GM12878 (cell line): Measurements from ENCODE around the gene RIPOR1. TPM values are rescaled to one million over a fixed set of nuclear protein-coding genes. Genes with fewer than 3 reads are reported as not detected.

Experiments
- ATAC-seq: fragments of 200-7000 bp; cut with Tn5 transposase; 3 replicates; pipeline ENCODE4 v1.9.1; 2020; ENCODE audit warnings: mild to moderate bottlenecking, moderate library complexity
- BruUV-seq: library from RNA; stranded (reverse); fragments of 400-500 nt; replicated peaks from 2 replicates; lab custom pipeline; 2021; lab: Mats Ljungman, UMichigan
- CTCF ChIA-PET: fragments of 300-600 bp; sonication (Branson Sonifier 250); formaldehyde crosslinking; extraction: SDS; loops from one replicate; lab custom pipeline; 2021; ENCODE audit warnings: inconsistent platforms; lab: Yijun Ruan, JAX
- POLR2A ChIA-PET: fragments of 350-600 bp; formaldehyde crosslinking; extraction: SDS; loops from one replicate; lab custom pipeline; 2021; ENCODE audit warnings: inconsistent platforms; lab: Charles Lee
- RAD21 ChIA-PET: fragments of 300-600 bp; sonication (Branson Sonifier 250); formaldehyde crosslinking; loops from one replicate; lab custom pipeline; 2023; ENCODE audit warnings: antibody characterized with exemption; ENCODE audit not compliant: unreplicated experiment; lab: Charles Lee
- SMC1A ChIA-PET: fragments of 300-600 bp; sonication (Branson Sonifier 250); formaldehyde crosslinking; loops from one replicate; lab custom pipeline; 2023; ENCODE audit not compliant: unreplicated experiment, uncharacterized antibody; lab: Charles Lee
- DNase-seq: peaks from one replicate; pipeline ENCODE4 v3.0.0-alpha.2; 2011; ENCODE audit warnings: low read depth, low spot score
- FAIRE-seq: peaks from 3 replicates; lab custom pipeline; 2011; peaks lifted over from hg19 to GRCh38; lab: Jason Lieb, UNC
- H2AFZ ChIP-seq: 2 replicates; pipeline ENCODE4 v1.6.0; 2011; ENCODE audit warnings: low read depth, low read length, control low read depth; ENCODE audit not compliant: control insufficient read depth
- H3K27ac ChIP-seq: 2 replicates; pipeline ENCODE4 v1.5.1; 2011; ENCODE audit warnings: control low read depth; ENCODE audit not compliant: control insufficient read depth, insufficient read depth
- H3K27me3 ChIP-seq, 2 experiments: replicated peaks in 1 of 2; 2 replicates each; pipeline versions ENCODE4 v1.6.0 to v1.6.1; 2011; ENCODE audit warnings: low read length in 1 of 2; ENCODE audit not compliant: control insufficient read depth in 2 of 2, insufficient read depth in 2 of 2
- H3K36me3 ChIP-seq, 2 experiments: 2 replicates each; pipeline ENCODE4 v1.5.1; 2011; ENCODE audit warnings: low read length in 1 of 2; ENCODE audit not compliant: control insufficient read depth in 2 of 2, insufficient read depth in 2 of 2
- H3K4me1 ChIP-seq: 2 replicates; pipeline ENCODE4 v1.6.1; 2011; ENCODE audit warnings: mild to moderate bottlenecking, low read length, moderate library complexity, mixed read lengths; ENCODE audit not compliant: control insufficient read depth, insufficient read depth
- H3K4me2 ChIP-seq: 2 replicates; pipeline ENCODE4 v1.6.0; 2011; ENCODE audit warnings: control low read depth; ENCODE audit not compliant: control insufficient read depth, insufficient read depth
- H3K4me3 ChIP-seq: fragments of 200-600 bp; sonication (generic); 2 replicates; pipeline ENCODE4 v1.5.1; 2016
- H3K79me2 ChIP-seq: 2 replicates; pipeline ENCODE4 v1.6.0; 2011; ENCODE audit warnings: low read length; ENCODE audit not compliant: control insufficient read depth, insufficient read depth
- H3K9ac ChIP-seq: 2 replicates; pipeline ENCODE4 v1.8.0; 2011; ENCODE audit warnings: low read length, control low read depth, mixed read lengths; ENCODE audit not compliant: control insufficient read depth, insufficient read depth
- H3K9me3 ChIP-seq: replicated peaks from 3 replicates; pipeline ENCODE4 v1.5.1; 2011; ENCODE audit warnings: mild to moderate bottlenecking, low read length; ENCODE audit not compliant: control insufficient read depth, insufficient read depth
- H4K20me1 ChIP-seq: 2 replicates; pipeline ENCODE4 v1.6.0; 2011; ENCODE audit not compliant: control insufficient read depth, insufficient read depth
- CBX5 ChIP-seq: sonication (generic); IDR thresholded peaks from 2 replicates; pipeline ENCODE4 v1.6.1; 2016; ENCODE audit warnings: low read depth, moderate library complexity, mild to moderate bottlenecking, inconsistent platforms
- JUNB ChIP-seq: IDR thresholded peaks from 2 replicates; pipeline ENCODE4 v1.6.1; 2016; ENCODE audit warnings: antibody characterized with exemption, mild to moderate bottlenecking
- MXI1 ChIP-seq: fragments of 150-350 bp; IDR thresholded peaks from 2 replicates; pipeline ENCODE4 v1.6.1; 2011; ENCODE audit warnings: low read depth, mild to moderate bottlenecking, inconsistent platforms, low read length, improper control_type of control experiment
- MYB ChIP-seq: fragments of 150-350 bp; IDR thresholded peaks from 2 replicates; pipeline ENCODE4 v1.6.1; 2014; ENCODE audit warnings: mild to moderate bottlenecking, low read depth, low read length, borderline replicate concordance
- NFYA ChIP-seq: IDR thresholded peaks from 2 replicates; pipeline ENCODE4 v1.6.1; 2011; ENCODE audit warnings: low read depth, mild to moderate bottlenecking, low read length, improper control_type of control experiment, borderline replicate concordance
- WRNIP1 ChIP-seq: IDR thresholded peaks from 2 replicates; pipeline ENCODE4 v1.6.1; 2011; ENCODE audit warnings: low read depth, low read length, improper control_type of control experiment, borderline replicate concordance
- ZNF24 ChIP-seq: fragments of 450-650 bp; IDR thresholded peaks from 2 replicates; pipeline ENCODE4 v1.6.1; 2017; ENCODE audit warnings: antibody characterized with exemption, mild to moderate bottlenecking
- WGBS: methylation state at CpG from one replicate; pipeline ENCODE4 v1.1.6; 2016; ENCODE audit warnings: low lambda C conversion rate; ENCODE audit not compliant: insufficient replicate concordance, insufficient coverage; ENCODE audit errors: missing lambda C conversion rate; 5-methylcytosine and 5-hydroxymethylcytosine counted together
- in situ Hi-C: fragments of 300-500 bp; cut with MboI; formaldehyde crosslinking; loops from 9 replicates; pipeline ENCODE4 v1.14.3; 2018; ENCODE audit warnings: mixed read lengths
- intact Hi-C: fragments of 100-400 bp; cut with micrococcal nuclease; formaldehyde crosslinking; loops from one replicate; pipeline ENCODE4 v1.14.2; 2022; ENCODE audit not compliant: unreplicated experiment
- polyA plus RNA-seq, 11 experiments: library from polyadenylated mRNA; depleted of rRNA in 4 of 11; unstranded in 6 of 11; stranded (reverse) in 5 of 11; fragments of >200 nt; fragmentation: Nextera tagmentation in 4 of 11; fragmentation: Illumina TruSeq in 1 of 11; extraction: Ambion mirVana in 4 of 11; extraction: Trizol in 1 of 11; gene quantifications; 1 replicate in 1 of 11; 2 replicates in 10 of 11; pipeline versions ENCODE4 v1.2.1 to v1.2.3, GENCODE V29; 2011 to 2016; ENCODE audit warnings: inconsistent platforms in 2 of 11, missing spikeins in 2 of 11, low read depth in 1 of 11
- total RNA-seq, 4 experiments: library from RNA; depleted of rRNA in 3 of 4; stranded (reverse); fragments of >200 nt in 3 of 4; fragmentation: Illumina TruSeq in 1 of 4; extraction: Trizol in 1 of 4; gene quantifications; 2 replicates each; pipeline versions ENCODE4 v1.2.1 to v1.2.3, GENCODE V29; 2013 to 2021
- TF ChIP-seq, protein P1 (sequence below): fragments of 450-650 bp; IDR thresholded peaks from 2 replicates; pipeline ENCODE4 v1.6.1; 2016; ENCODE audit warnings: mild to moderate bottlenecking

The RIPOR1 gene
- total and polyA plus RNA-seq, 10 of the 15 experiments (the other 5 are each of a cell fraction or from before 2014, with no cell fraction given), result 0.13 to 28.5 (median 7.0) TPM

DNA sequence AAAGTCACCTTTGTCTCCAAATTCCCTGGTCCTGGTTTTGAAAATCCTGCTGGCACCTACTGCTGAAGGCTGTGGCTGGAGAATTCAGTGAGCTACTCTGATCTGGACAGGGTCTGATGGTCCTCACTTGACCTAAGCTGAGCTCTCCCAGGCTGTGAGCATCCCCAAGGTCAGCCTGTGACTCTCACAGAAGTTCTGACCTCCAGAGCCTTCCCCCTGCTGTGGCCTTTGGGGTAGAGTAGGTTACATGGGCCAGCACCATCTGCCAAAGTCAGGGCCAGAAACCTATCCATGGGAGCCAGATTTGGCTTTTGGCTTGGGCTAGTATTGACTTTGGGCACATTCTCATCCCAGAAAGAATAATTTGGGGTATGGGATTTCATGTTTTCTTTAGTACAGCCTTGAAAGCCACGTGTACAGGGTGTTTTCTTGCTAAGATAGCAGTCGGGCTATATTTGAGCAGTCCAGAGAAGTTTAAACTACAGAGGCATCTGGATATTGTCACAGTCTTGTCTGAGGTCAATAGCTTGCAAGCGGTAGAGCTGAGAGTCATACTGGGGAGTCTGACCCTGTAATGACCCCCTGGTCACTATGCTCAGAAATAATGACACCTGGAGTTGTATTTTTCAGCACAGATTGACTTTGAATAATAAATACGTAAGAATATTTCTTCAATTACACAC, 39.1 kb upstream of the RIPOR1 start:
- ChIA-PET POLR2A (interaction anchor here (0.7 to 3.6 kb wide), 7 partner anchors 9 to 675 kb away, joined by 3 to 42 read pairs (median 3); partner anchors contain the start of genes ATP6V0D1 and NFATC3), CTCF (interaction anchor here (0.6 to 15.3 kb wide), 17 partner anchors 8 to 327 kb away, joined by 3 to 453 read pairs (median 5); partner anchors contain the start of genes ATP6V0D1, CARMIL2, CTCF and RANBP10), SMC1A (interaction anchor here (0.9 to 6.2 kb wide), 12 partner anchors 8 to 156 kb away, joined by 3 to 92 read pairs (median 5); partner anchors contain the start of genes ATP6V0D1, CARMIL2 and CTCF), RAD21 (interaction anchor here (0.9 to 12.3 kb wide), 14 partner anchors 8 to 311 kb away, joined by 3 to 172 read pairs (median 6); partner anchors contain the start of genes AGRP, ATP6V0D1, CTCF and GFOD2)
- no TSS peak for BruUV-seq
- H3K4me3 ChIP-seq, result 0 out of 2 replicates have a peak overlapping the region, but pooled peaks have one; percentile 3
- DNase-seq (no peak), FAIRE-seq (no peak), ATAC-seq (peak; percentile 60)
- 0 out of 4 replicates have a peak, but pooled peaks cover 0 to 2% of the 10 kb centered on the region in 2 experiments for H3K36me3 ChIP-seq
- peak overlapping the region; percentile 81 for H3K4me2 ChIP-seq
- H3K9ac ChIP-seq, result peak overlapping the region; percentile 44
- peak overlapping the region; percentile 86 for H3K27ac ChIP-seq
- 0 out of 3 replicates have a peak, but pooled peaks cover 1% of the 10 kb centered on the region for H3K9me3 ChIP-seq
- no peaks in the 10 kb centered on the region for H3K27me3 ChIP-seq
- TF ChIP-seq JUNB (no peak), NFYA (no peak), CBX5 (no peak), WRNIP1 (no peak), MXI1 (no peak), ZNF24 (no peak), MYB (no peak)
- TF ChIP-seq, protein P1, sequence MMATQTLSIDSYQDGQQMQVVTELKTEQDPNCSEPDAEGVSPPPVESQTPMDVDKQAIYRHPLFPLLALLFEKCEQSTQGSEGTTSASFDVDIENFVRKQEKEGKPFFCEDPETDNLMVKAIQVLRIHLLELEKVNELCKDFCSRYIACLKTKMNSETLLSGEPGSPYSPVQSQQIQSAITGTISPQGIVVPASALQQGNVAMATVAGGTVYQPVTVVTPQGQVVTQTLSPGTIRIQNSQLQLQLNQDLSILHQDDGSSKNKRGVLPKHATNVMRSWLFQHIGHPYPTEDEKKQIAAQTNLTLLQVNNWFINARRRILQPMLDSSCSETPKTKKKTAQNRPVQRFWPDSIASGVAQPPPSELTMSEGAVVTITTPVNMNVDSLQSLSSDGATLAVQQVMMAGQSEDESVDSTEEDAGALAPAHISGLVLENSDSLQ, result no peak
- no peaks in the 10 kb centered on the region for H4K20me1 ChIP-seq
- H2AFZ ChIP-seq, result no peak overlapping the region; the same call in 1 of the 2 replicates
- intact Hi-C loops, result loop anchor here (1.0 to 5.0 kb wide), 2 partner anchors 25 to 178 kb away; partner anchors contain the start of genes C16orf86 and ENKD1
- in situ Hi-C loops, result no loop called here
- 15% methylated on average over 3 of the region's 4 CpGs for WGBS
- H3K4me1 ChIP-seq, result peaks cover 12% of the 10 kb centered on the region
- no peaks in the 10 kb centered on the region for H3K79me2 ChIP-seq
